GM18909 (cell line): Measurements from ENCODE around the gene KLF16.

ENCODE experiments used
- ATAC-seq: cut with Tn5 transposase; IDR thresholded peaks from one replicate; pipeline ENCODE4 v1.9.1; 2021; ENCODE audit warnings: mild to moderate bottlenecking; ENCODE audit not compliant: unreplicated experiment, poor library complexity

The KLF16 gene

GRCh38 chr19:1827566-1828278 is 35.7 kb downstream of the KLF16 start:
- no peak for ATAC-seq

- no peak for ATAC-seq
Observed at GRCh38 chr19:1826557-1827521, 36.5 kb downstream of the KLF16 start.

- no peak for ATAC-seq
Observed at GRCh38 chr19:1825909-1826556, 37.3 kb downstream of the KLF16 start.

GRCh38 chr19:1824252-1824622 is 39.1 kb downstream of the KLF16 start:
- ATAC-seq = no peak

GRCh38 chr19:1823539-1824251 is 39.7 kb downstream of the KLF16 start:
- ATAC-seq = no peak

- no peak for ATAC-seq
Observed at GRCh38 chr19:1823020-1823419, 40.4 kb downstream of the KLF16 start.

GRCh38 chr19:1822210-1822609 is 41.2 kb downstream of the KLF16 start:
- no peak for ATAC-seq

GRCh38 chr19:1819341-1820255 is 43.8 kb downstream of the KLF16 start:
- ATAC-seq = no peak

- no peak for ATAC-seq
Observed at GRCh38 chr19:1818549-1819195, 44.7 kb downstream of the KLF16 start.

GRCh38 chr19:1817553-1818179 is 45.7 kb downstream of the KLF16 start:
- ATAC-seq = no peak

- no peak for ATAC-seq
Observed at GRCh38 chr19:1816530-1817298, 46.7 kb downstream of the KLF16 start.

- ATAC-seq = no peak
Observed at GRCh38 chr19:1815605-1816529, 47.5 kb downstream of the KLF16 start.

GRCh38 chr19:1814833-1815604 is 48.4 kb downstream of the KLF16 start:
- no peak for ATAC-seq

GRCh38 chr19:1814391-1814790 is 49.0 kb downstream of the KLF16 start:
- ATAC-seq = no peak

- ATAC-seq = no peak
Observed at GRCh38 chr19:1813192-1814182, 49.9 kb downstream of the KLF16 start.
